CD14-positive monocyte (primary cell): ENCODE measurements around the gene CPNE2. TPM values are rescaled to one million over a fixed set of nuclear protein-coding genes. Genes with fewer than 3 reads are reported as not detected.

ENCODE experiments used
- DNase-seq, 3 donors: peaks; one replicate each; pipeline ENCODE4 v3.0.0-alpha.2; 2011 to 2022
- H2AFZ ChIP-seq: 2 replicates; pipeline ENCODE4 v1.6.0; 2012; ENCODE audit warnings: mild to moderate bottlenecking, low read depth, low read length, inconsistent platforms; ENCODE audit not compliant: insufficient read depth, poor library complexity, severe bottlenecking
- H3K27ac ChIP-seq, 2 donors: 1 replicate in 1 of 2; 2 replicates in 1 of 2; pipeline ENCODE4 v1.5.1; 2012 to 2013; ENCODE audit warnings: low read length in 2 of 2, control low read depth in 1 of 2, inconsistent platforms in 1 of 2, low read depth in 1 of 2, mild to moderate bottlenecking in 1 of 2
- H3K27me3 ChIP-seq, 2 donors: one replicate each; pipeline versions ENCODE4 v1.6.0 to v1.6.1; 2011 to 2013; ENCODE audit warnings: low read length in 2 of 2; ENCODE audit not compliant: control insufficient read depth in 2 of 2, insufficient read depth in 2 of 2
- H3K36me3 ChIP-seq, 2 donors: replicated peaks in 1 of 2; 1 replicate in 1 of 2; 2 replicates in 1 of 2; pipeline versions ENCODE4 v1.5.1 to v1.6.1; 2012 to 2013; ENCODE audit warnings: low read length in 2 of 2, control low read depth in 1 of 2, inconsistent platforms in 1 of 2, mild to moderate bottlenecking in 1 of 2; ENCODE audit not compliant: insufficient read depth in 2 of 2, control insufficient read depth in 1 of 2
- H3K4me1 ChIP-seq, 2 donors: 1 replicate in 1 of 2; 2 replicates in 1 of 2; pipeline versions ENCODE4 v1.5.1 to v1.6.1; 2012 to 2013; ENCODE audit warnings: low read length in 2 of 2, control low read depth in 1 of 2, inconsistent platforms in 1 of 2, mild to moderate bottlenecking in 1 of 2, moderate library complexity in 1 of 2; ENCODE audit not compliant: insufficient read depth in 2 of 2, control insufficient read depth in 1 of 2
- H3K4me2 ChIP-seq: replicated peaks from 2 replicates; pipeline ENCODE3; 2012; ENCODE audit warnings: low read length, moderate library complexity, mild to moderate bottlenecking; ENCODE audit not compliant: poor library complexity, severe bottlenecking; ENCODE audit errors: extremely low read depth
- H3K4me3 ChIP-seq, 3 experiments: fragments of 200-600 bp in 1 of 3; sonication (generic) in 1 of 3; replicated peaks in 1 of 3; 1 replicate in 2 of 3; 2 replicates in 1 of 3; pipeline ENCODE4 v1.5.1; 2011 to 2013; ENCODE audit warnings: low read length in 3 of 3, mild to moderate bottlenecking in 3 of 3, control low read depth in 2 of 3, low read depth in 2 of 3, inconsistent platforms in 1 of 3, moderate library complexity in 1 of 3
- H3K79me2 ChIP-seq: 2 replicates; pipeline ENCODE4 v1.6.0; 2012; ENCODE audit warnings: mild to moderate bottlenecking, control low read depth, inconsistent platforms, low read length, moderate library complexity; ENCODE audit not compliant: insufficient read depth
- H3K9ac ChIP-seq: 2 replicates; pipeline ENCODE4 v1.6.0; 2017; ENCODE audit warnings: low read length, mild to moderate bottlenecking; ENCODE audit not compliant: insufficient read depth, poor library complexity, severe bottlenecking
- H3K9me3 ChIP-seq, 2 donors: replicated peaks in 1 of 2; 1 replicate in 1 of 2; 2 replicates in 1 of 2; pipeline versions ENCODE4 v1.5.1 to v1.6.1; 2012 to 2013; ENCODE audit warnings: low read length in 2 of 2, control low read depth in 1 of 2; ENCODE audit not compliant: control insufficient read depth in 1 of 2, insufficient read depth in 1 of 2
- H4K20me1 ChIP-seq: 2 replicates; pipeline ENCODE4 v1.6.0; 2012; ENCODE audit warnings: mild to moderate bottlenecking, low read length, control low read depth, moderate library complexity; ENCODE audit not compliant: insufficient read depth
- H3K27ac Mint-ChIP-seq, 7 donors: one replicate each; pipeline ENCODE4 v1.8.0; 2020; ENCODE audit warnings: mild to moderate bottlenecking in 7 of 7, mixed read lengths in 7 of 7, moderate library complexity in 6 of 7, inconsistent platforms in 2 of 7
- H3K27me3 Mint-ChIP-seq, 3 donors: one replicate each; pipeline ENCODE4 v1.8.0; 2021 to 2022; ENCODE audit warnings: low read depth in 3 of 3, mild to moderate bottlenecking in 3 of 3, mixed read lengths in 3 of 3, moderate library complexity in 3 of 3, inconsistent platforms in 1 of 3
- H3K36me3 Mint-ChIP-seq, 2 donors: one replicate each; pipeline ENCODE4 v1.8.0; 2020; ENCODE audit warnings: mixed read lengths in 2 of 2, inconsistent platforms in 1 of 2, mild to moderate bottlenecking in 1 of 2
- H3K4me1 Mint-ChIP-seq: one replicate; pipeline ENCODE4 v1.8.0; 2020; ENCODE audit warnings: mild to moderate bottlenecking, mixed read lengths
- H3K4me3 Mint-ChIP-seq, 2 donors: one replicate each; pipeline ENCODE4 v1.8.0; 2020; ENCODE audit warnings: mild to moderate bottlenecking in 2 of 2, mixed read lengths in 2 of 2, moderate library complexity in 1 of 2
- H3K9me3 Mint-ChIP-seq, 7 donors: one replicate each; pipeline ENCODE4 v1.8.0; 2020 to 2022; ENCODE audit warnings: mixed read lengths in 7 of 7, mild to moderate bottlenecking in 6 of 7, moderate library complexity in 6 of 7, inconsistent platforms in 2 of 7
- WGBS: methylation state at CpG from one replicate; pipeline ENCODE4 v1.1.5; 2013; ENCODE audit warnings: missing lambda C conversion rate; ENCODE audit not compliant: insufficient coverage; 5-methylcytosine and 5-hydroxymethylcytosine counted together
- intact Hi-C, 2 donors: fragments of 100-400 bp; cut with micrococcal nuclease; formaldehyde crosslinking; loops; one replicate each; pipeline versions ENCODE4 v1.15.0 to v1.15.1; 2023
- polyA plus RNA-seq, 3 donors: library from polyadenylated mRNA; depleted of rRNA in 1 of 3; unstranded in 2 of 3; stranded (reverse) in 1 of 3; fragments of 300-500 nt in 2 of 3; fragments of >200 nt in 1 of 3; fragmentation: Illumina TruSeq in 2 of 3; gene quantifications; 1 replicate in 2 of 3; 2 replicates in 1 of 3; pipeline ENCODE4 v1.2.3, GENCODE V29; 2012 to 2021
- TF ChIP-seq, protein P1 (sequence below): fragments of 200-600 bp; IDR thresholded peaks from one replicate; pipeline ENCODE4 v1.8.0; 2022; ENCODE audit warnings: antibody characterized with exemption, mild to moderate bottlenecking

The CPNE2 gene
- polyA plus RNA-seq, 3 donors, result 18.3 to 68.8 (median 23.9) TPM

DNA sequence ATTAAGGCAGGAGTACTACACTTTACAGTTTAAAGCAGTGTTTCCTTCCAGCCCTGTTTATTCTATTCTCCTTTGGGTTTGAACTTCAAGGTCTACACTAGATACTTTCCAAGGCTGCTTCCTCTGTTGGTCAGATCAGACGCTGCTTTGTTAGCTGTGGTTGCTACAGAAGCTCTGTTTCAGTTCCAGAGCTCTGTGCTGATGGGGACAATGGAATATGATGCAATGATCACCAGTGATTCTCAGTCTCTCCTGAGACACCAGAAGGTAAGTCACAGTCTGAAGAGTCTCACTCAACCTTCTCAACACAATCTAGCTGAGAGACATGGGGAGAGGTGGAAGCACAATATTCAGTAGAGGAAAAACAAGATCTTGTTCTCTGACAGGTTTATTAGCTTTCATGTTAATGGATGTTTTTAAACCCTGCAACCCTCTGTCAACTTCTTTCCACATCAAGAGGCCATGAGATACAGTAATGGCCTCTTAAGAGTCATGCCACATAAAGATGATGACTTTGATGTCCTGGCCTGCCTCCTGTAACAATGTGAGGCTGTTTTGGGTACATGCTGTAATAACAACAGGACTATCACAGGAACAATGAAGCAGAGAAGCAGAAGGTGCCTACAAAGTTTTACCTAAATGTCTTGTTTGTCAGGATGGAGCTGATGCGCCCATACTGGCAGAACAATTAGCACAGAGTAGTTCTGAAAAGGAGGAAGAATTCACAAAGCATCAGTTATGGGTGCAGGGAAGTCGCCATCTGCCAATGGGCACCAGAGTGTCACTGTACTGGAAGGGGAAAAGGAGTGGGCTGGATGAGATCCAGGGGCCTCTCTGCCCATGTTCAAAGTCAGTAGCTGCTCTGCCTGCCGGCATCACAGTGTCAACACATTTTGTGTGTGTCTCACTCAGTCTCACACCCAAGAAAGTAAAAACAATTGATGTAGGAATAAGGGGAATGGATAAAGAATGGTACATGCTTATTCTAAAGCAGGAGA, 60.0 kb downstream of the CPNE2 start:
- no peaks in the 10 kb centered on the region for H3K79me2 ChIP-seq
- H3K27ac ChIP-seq, result no peak overlapping the region
- Mint-ChIP-seq H3K9me3 (peaks cover 0 to 2% (median 0%) of the 10 kb centered on the region in 7 donors), H3K4me3 (no peak overlapping the region), H3K27ac (peak overlapping the region in 5 of 7 donors; percentile 12 to 57 (median 26)), H3K27me3 (peaks cover 0 to 2% (median 0%) of the 10 kb centered on the region in 3 donors), H3K4me1 (peaks cover 27% of the 10 kb centered on the region), H3K36me3 (peaks cover 72 to 78% of the 10 kb centered on the region in 2 donors)
- 88% methylated on average over 1 of the region's 4 CpGs for WGBS
- intact Hi-C loops, result no loop called here
- no peaks in the 10 kb centered on the region for H3K9me3 ChIP-seq
- no peak for DNase-seq
- H3K4me3 ChIP-seq, result no peak overlapping the region
- H3K4me1 ChIP-seq, result peaks cover 7% of the 10 kb centered on the region in 2 donors
- no peak overlapping the region for H3K4me2 ChIP-seq
- H3K27me3 ChIP-seq, result no peaks in the 10 kb centered on the region
- TF ChIP-seq, protein P1, sequence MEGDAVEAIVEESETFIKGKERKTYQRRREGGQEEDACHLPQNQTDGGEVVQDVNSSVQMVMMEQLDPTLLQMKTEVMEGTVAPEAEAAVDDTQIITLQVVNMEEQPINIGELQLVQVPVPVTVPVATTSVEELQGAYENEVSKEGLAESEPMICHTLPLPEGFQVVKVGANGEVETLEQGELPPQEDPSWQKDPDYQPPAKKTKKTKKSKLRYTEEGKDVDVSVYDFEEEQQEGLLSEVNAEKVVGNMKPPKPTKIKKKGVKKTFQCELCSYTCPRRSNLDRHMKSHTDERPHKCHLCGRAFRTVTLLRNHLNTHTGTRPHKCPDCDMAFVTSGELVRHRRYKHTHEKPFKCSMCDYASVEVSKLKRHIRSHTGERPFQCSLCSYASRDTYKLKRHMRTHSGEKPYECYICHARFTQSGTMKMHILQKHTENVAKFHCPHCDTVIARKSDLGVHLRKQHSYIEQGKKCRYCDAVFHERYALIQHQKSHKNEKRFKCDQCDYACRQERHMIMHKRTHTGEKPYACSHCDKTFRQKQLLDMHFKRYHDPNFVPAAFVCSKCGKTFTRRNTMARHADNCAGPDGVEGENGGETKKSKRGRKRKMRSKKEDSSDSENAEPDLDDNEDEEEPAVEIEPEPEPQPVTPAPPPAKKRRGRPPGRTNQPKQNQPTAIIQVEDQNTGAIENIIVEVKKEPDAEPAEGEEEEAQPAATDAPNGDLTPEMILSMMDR, result no peak
- no peak overlapping the region for H3K9ac ChIP-seq
- peaks cover 63 to 95% of the 10 kb centered on the region in 2 donors for H3K36me3 ChIP-seq
- no peak overlapping the region for H2AFZ ChIP-seq
- peaks cover 10% of the 10 kb centered on the region for H4K20me1 ChIP-seq

DNA sequence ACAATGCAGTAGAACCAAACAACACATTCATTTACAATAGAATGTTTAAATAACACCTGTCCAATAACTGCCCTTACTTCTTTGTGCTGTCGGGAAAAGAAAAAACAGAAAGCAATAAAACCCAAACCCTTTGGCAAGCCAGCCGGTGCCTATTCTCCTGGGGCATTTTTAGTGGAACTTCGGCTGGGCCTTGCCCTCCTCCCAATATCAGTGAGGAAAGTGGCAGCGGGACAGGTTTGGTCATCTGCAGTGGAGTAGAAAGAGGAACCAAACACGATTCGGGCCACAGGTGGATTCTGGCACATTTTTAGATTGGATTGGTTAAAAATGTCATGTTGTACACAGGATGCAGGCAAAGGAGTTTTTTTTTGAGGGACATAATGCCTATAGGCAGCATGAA, 61.5 kb downstream of the CPNE2 start:
- H3K9me3 ChIP-seq, result no peaks in the 10 kb centered on the region
- H3K36me3 ChIP-seq, result peaks cover 71 to 100% of the 10 kb centered on the region in 2 donors
- peaks cover 8% of the 10 kb centered on the region for H3K79me2 ChIP-seq
- no peaks in the 10 kb centered on the region for H3K4me1 ChIP-seq
- Mint-ChIP-seq H3K36me3 (peaks cover 76 to 84% of the 10 kb centered on the region in 2 donors), H3K4me3 (no peak overlapping the region), H3K4me1 (peaks cover 20% of the 10 kb centered on the region), H3K27ac (no peak overlapping the region), H3K27me3 (peaks cover 0 to 2% (median 0%) of the 10 kb centered on the region in 3 donors), H3K9me3 (peaks cover 0 to 2% (median 0%) of the 10 kb centered on the region in 7 donors)
- no peaks in the 10 kb centered on the region for H3K27me3 ChIP-seq
- no peak for DNase-seq
- WGBS, result 100% methylated on average over 1 of the region's 6 CpGs
- no peak overlapping the region for H2AFZ ChIP-seq
- intact Hi-C loops, result no loop called here
- TF ChIP-seq, protein P1, result no peak
- no peak overlapping the region for H3K4me3 ChIP-seq
- no peak overlapping the region for H3K27ac ChIP-seq
- peaks cover 14% of the 10 kb centered on the region for H4K20me1 ChIP-seq
- H3K9ac ChIP-seq, result no peak overlapping the region
- H3K4me2 ChIP-seq, result no peak overlapping the region
